ES-I3 (cell line): Measurements from ENCODE around the gene KCNJ15.

Source experiments
- H3K36me3 ChIP-seq: 2 replicates; pipeline ENCODE4 v1.6.1; 2013; ENCODE audit warnings: mild to moderate bottlenecking, low read length, control low read depth, moderate library complexity; ENCODE audit not compliant: insufficient read depth
- H3K4me1 ChIP-seq: 2 replicates; pipeline ENCODE4 v1.6.1; 2013; ENCODE audit warnings: mild to moderate bottlenecking, control low read depth, low read length; ENCODE audit not compliant: insufficient read depth
- H3K9ac ChIP-seq: 2 replicates; pipeline ENCODE4 v1.6.1; 2013; ENCODE audit warnings: low read depth, mild to moderate bottlenecking, low read length, moderate library complexity
- H3K9me3 ChIP-seq: 2 replicates; pipeline ENCODE4 v1.6.1; 2013; ENCODE audit warnings: mild to moderate bottlenecking, low read length, moderate library complexity; ENCODE audit not compliant: control insufficient read depth, insufficient read depth

Gene KCNJ15

DNA sequence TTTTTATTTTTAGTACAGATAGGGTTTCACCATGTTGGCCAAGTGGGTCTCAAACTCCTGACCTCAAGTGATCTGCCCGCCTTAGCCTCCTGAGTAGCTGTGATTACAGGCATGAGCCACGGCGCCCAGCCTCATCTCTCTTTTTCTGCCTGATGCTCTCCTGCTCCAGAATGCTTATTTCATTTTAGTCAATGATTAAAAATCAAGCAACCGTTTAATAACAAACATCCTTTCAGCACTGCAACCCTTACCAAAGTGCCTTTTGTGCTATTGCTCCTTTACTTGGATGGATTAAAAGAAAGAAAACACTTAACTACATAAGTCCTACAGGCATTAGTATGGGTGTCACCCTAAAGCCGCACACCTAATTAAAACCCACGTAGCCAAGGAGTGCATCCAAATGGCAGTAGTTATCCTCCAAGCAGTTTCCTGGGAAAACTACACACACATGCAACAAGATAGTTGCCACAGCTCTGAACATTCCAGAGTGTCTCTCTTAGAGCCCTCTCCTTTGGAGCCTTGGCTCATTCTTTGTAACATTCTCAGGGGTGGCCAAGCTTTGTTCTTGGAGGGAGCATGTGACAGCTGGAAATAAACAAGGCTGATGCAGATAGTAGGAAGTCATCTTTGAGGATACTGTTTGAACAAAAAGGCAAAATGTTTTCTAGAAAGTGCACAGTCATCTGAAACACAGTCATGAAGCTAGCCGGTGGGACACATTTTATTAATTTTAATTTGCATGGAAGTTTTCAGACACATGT is 51.2 kb downstream of the KCNJ15 start:
- H3K9me3 ChIP-seq, result no peaks in the 10 kb centered on the region; the same call in 1 of the 2 replicates
- H3K36me3 ChIP-seq, result no peaks in the 10 kb centered on the region
- peaks cover 5% of the 10 kb centered on the region; the same call in 1 of the 2 replicates for H3K4me1 ChIP-seq
- H3K9ac ChIP-seq, result no peak overlapping the region

DNA sequence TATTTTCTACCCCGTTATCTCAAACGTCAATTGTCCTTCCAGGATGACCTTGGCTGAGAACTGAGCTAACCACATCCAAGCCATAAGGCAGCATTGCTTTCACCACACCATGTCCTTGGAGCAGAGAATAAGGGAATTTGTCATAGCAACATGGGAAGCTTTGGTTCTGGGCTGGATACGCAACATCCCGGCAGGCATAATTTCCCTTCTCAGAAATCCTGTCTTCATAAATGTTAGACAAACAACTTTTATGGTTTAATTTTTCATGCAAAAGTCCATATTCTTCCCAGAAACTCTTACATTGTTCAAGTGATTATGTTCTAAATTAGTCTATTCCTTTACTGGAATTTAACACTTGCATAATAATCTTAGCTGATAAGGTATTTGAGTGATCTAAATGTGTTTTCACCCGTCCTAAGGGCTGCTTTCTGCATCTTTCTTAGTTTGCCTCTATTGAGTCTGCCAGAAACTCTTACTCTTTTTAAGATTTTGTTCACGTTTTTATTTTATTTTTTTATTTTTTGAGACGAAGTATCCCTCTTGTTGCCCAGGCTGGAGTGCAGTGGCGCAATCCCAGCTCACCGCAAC is 51.8 kb downstream of the KCNJ15 start:
- no peaks in the 10 kb centered on the region for H3K36me3 ChIP-seq
- H3K4me1 ChIP-seq, result peaks cover 5% of the 10 kb centered on the region; the same call in 1 of the 2 replicates
- H3K9me3 ChIP-seq, result no peaks in the 10 kb centered on the region; the same call in 1 of the 2 replicates
- H3K9ac ChIP-seq, result no peak overlapping the region

GRCh38 chr21:38310646-38311485 is 54.1 kb downstream of the KCNJ15 start:
- Histone ChIP-seq H3K4me1 (peaks cover 5% of the 10 kb centered on the region; the same call in 1 of the 2 replicates), H3K9ac (no peak overlapping the region), H3K9me3 (no peaks in the 10 kb centered on the region; the same call in 1 of the 2 replicates), H3K36me3 (no peaks in the 10 kb centered on the region)

GRCh38 chr21:38311765-38312164 is 55.0 kb downstream of the KCNJ15 start:
- H3K4me1 ChIP-seq, result peaks cover 5% of the 10 kb centered on the region; the same call in 1 of the 2 replicates
- H3K9me3 ChIP-seq, result no peaks in the 10 kb centered on the region; the same call in 1 of the 2 replicates
- no peak overlapping the region for H3K9ac ChIP-seq
- no peaks in the 10 kb centered on the region for H3K36me3 ChIP-seq

DNA sequence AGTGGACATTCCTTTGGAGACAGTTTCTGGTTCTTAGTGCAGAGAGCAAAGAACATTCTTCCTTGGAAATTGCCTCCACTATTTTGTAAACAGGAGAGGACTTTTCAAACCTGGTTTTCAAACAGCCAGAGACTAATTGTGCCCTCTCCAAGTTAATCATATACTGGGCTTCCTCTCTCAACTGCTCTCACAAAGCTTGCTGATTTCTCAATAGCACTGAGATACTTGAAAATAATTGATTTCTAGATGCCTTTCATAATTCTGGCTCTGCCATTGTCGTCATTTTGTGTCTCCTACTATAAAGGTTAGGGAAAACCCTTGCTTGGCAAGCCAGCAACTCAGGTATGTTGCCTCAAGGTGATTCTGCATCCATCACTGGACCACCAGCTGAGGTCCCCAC is 56.0 kb downstream of the KCNJ15 start:
- no peaks in the 10 kb centered on the region for H3K36me3 ChIP-seq
- no peak overlapping the region for H3K9ac ChIP-seq
- H3K4me1 ChIP-seq, result peaks cover 5% of the 10 kb centered on the region; the same call in 1 of the 2 replicates
- H3K9me3 ChIP-seq, result no peaks in the 10 kb centered on the region; the same call in 1 of the 2 replicates

- Histone ChIP-seq H3K4me1 (peaks cover 5% of the 10 kb centered on the region; the same call in 1 of the 2 replicates), H3K9me3 (no peaks in the 10 kb centered on the region), H3K9ac (no peak overlapping the region), H3K36me3 (no peaks in the 10 kb centered on the region)
Measured at GRCh38 chr21:38314558-38314957, 57.8 kb downstream of the KCNJ15 start.

DNA sequence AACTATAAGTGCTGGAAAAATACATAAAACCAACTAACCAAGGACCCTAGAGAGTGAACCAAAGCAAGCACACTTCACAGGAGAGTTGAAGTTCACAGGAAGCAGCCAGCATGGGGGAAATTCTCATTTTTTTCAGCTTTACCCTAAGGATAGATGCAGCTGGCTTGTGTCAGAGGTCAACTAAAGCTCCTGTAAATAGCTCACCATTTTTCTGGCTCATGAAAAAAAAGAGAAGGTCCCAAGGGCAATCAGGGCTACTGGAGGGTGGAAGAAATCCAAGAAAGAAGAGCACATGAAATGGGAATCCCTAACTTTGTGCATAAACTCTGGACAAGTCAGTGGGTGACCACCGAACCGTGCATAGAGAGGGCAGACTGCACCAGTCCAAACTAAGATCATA is 58.3 kb downstream of the KCNJ15 start:
- Histone ChIP-seq H3K9me3 (no peaks in the 10 kb centered on the region), H3K4me1 (peaks cover 5% of the 10 kb centered on the region; the same call in 1 of the 2 replicates), H3K36me3 (no peaks in the 10 kb centered on the region), H3K9ac (no peak overlapping the region)

- Histone ChIP-seq H3K9me3 (0 out of 2 replicates have a peak, but pooled peaks cover 2% of the 10 kb centered on the region), H3K36me3 (no peaks in the 10 kb centered on the region), H3K9ac (no peak overlapping the region), H3K4me1 (peaks cover 6% of the 10 kb centered on the region; the same call in 1 of the 2 replicates)
Measured at GRCh38 chr21:38319781-38320180, 63.0 kb downstream of the KCNJ15 start.

DNA sequence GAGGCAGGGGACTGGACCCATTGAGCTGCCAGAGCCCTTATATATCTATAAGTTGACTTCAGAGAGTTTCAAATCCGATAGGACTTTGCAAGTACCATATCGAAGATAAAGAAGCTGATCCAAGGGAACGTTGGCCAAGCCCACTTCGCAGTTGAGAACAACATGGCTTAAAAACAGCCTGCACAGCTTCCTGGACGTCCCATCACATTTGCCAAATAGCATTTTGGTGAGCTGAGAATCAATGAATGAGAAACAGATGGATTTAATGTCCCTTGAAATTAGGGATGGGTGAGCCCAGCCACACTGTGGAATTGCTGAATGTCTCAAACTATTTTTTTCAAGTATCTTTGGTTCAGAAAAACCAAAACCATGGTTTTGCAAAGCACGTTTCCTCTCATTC is 64.8 kb downstream of the KCNJ15 start:
- Histone ChIP-seq H3K9me3 (0 out of 2 replicates have a peak, but pooled peaks cover 2% of the 10 kb centered on the region), H3K9ac (no peak overlapping the region), H3K4me1 (peaks cover 15% of the 10 kb centered on the region), H3K36me3 (no peaks in the 10 kb centered on the region)

DNA sequence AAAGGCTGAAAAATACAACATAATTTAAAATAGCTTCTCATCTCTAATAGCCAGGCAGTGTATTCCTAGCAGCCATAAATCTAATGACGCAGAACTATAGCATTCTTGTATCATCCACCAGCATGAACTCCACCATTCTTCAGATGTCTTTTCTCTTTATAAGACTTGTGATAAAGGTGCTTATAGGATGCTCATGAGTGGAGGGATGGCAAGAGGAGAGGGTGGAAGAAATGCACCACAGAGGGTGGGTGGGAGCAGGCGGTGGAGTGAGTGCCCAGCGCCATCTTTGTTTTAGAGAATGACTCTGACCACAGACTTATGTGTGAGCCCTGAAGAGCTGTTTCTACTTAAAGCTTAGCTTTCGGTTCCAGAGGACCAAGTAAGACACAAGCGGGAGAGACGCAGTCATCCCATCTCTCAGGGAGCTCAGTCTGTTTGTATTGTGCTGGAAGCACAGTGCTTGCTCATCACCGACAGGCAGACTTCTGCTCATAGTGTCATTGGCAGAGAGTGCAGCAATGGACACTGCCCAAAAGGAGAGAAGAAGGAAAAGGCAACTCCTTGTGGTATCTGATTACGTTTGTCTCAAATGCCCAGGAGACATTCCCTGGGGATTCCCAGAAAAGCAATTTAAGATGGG is 65.6 kb downstream of the KCNJ15 start:
- Histone ChIP-seq H3K9ac (no peak overlapping the region), H3K4me1 (peaks cover 15% of the 10 kb centered on the region), H3K36me3 (no peaks in the 10 kb centered on the region), H3K9me3 (0 out of 2 replicates have a peak, but pooled peaks cover 2% of the 10 kb centered on the region)

DNA sequence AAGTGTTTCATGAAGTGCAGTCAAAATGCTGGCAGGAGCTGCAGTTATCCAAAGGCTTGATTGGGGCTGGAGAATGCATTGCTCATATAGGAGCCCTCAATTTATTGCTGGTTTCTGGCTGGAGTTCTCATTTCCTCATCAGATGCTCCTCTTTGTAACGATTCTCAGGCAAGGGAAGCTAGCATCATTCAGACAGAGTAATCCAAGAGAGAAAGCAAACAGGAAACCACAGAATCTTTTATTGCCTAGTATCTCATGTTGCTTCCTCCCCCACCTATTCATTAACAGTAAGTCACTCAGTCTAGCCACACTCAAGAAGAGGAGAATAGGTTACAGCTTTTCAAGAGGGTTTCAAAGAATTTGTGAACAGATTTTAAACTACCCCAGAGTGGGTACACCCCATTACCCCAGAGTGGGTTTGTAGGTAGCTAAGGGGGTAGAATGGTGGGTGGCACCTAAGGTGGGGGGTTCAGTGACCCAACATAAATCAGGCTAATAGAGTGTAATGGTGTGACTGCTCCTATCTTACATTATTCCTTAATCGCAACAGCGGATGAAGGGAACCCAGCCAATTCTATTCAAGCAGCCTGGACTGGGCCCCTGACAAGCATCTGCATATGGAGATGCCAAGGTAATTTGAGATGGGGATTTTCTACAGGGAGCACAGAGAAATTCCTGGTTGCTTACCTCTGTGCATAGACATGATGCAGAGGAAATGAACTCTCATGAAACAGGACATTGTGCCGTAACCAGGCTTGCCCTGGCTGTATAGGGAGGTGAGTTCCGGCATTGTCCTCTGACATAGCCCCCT is 67.1 kb downstream of the KCNJ15 start:
- Histone ChIP-seq H3K36me3 (no peaks in the 10 kb centered on the region), H3K9ac (no peak overlapping the region; the same call in 1 of the 2 replicates), H3K4me1 (peaks cover 15% of the 10 kb centered on the region), H3K9me3 (0 out of 2 replicates have a peak, but pooled peaks cover 2% of the 10 kb centered on the region)

DNA sequence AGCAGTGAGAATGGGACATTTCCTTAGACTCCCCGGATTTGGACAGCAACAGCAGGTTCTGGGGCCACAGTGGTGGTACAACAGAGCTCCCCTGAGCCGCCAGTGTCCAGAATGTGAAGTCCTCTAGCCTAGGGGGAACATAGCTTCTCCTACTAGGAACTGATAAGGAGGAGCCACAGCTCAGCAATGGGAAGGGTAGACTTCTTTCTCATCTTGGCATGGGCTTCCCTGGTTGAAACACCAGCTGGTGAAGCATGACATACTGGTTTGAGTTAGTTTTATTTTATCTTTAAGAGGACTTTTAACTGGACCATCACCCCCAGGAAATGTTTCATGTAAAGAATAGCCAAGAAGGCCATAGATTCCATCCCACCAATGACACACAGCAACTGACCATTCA is 68.4 kb downstream of the KCNJ15 start:
- no peaks in the 10 kb centered on the region for H3K36me3 ChIP-seq
- peaks cover 15% of the 10 kb centered on the region for H3K4me1 ChIP-seq
- H3K9me3 ChIP-seq, result 0 out of 2 replicates have a peak, but pooled peaks cover 2% of the 10 kb centered on the region
- H3K9ac ChIP-seq, result no peak overlapping the region

DNA sequence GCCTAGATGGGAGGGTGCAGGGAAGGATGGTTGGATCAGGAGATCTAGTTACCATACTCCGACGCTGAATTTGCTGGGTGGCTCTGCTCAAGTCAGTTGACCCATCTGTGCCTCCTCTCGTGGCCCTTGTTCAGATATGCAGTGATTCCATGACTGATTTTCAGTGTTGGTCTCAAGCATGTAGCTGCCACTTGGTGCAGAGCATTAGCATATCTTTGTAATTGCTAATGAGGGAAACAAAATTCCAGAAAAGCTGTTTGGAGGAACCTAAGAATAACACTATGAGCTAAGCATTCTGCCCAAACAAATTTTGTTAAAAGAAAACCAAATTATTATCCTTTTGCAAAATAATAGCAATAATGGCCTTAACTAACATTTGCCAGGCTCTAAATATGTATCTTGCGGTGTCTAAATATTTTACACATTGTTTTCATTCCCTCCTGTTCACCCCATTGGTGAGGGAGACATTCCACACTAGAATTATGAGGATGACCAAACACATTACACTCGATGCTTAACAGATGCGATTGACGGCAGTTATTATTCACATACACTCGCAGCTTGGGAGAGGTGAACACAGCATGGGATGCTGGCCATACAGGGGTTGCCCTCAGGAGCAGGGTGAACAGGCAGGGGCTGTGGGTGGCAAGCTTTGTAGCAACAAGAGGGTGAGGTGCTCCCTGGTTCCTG is 69.1 kb downstream of the KCNJ15 start:
- Histone ChIP-seq H3K9me3 (0 out of 2 replicates have a peak, but pooled peaks cover 2% of the 10 kb centered on the region), H3K9ac (no peak overlapping the region), H3K36me3 (no peaks in the 10 kb centered on the region), H3K4me1 (peaks cover 15% of the 10 kb centered on the region)
